ENCODE data around the gene LCN10.

LCN10 gene

GRCh38 chr9:136688274-136689107 lies 54.2 kb downstream of the LCN10 start:
- DNase-seq (ENCODE audit: low read depth, low spot score) = no peak
